Measurements from ENCODE around the gene RECK. TPM values are rescaled to one million over a fixed set of nuclear protein-coding genes. Genes with fewer than 3 reads are reported as not detected.

Gene RECK
- total RNA-seq, 2 experiments from 2014 or later: 9.3 to 9.8 TPM

DNA sequence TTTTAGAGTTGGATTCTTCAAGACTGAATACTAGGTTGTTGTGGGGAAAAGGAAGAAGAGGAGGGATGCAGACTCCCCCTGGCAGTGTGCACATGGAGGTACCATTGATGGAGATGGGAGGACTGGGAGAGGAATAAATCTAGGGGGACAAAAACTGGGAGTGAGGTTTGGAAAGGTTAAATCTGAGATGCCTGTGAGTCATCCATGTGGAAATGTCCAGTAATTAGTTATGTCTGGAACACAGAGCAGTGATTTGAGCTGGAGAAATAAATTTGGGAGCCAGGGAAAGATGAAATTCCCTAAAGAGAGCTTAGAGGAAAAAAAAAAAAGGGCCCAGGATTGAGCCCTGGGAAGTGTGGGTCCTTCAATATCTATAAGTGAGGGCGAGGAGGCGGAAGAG is 124.5 kb downstream of the RECK start:
- Histone ChIP-seq H3K36me3 (ENCODE audit: insufficient read depth, low read length) (peaks cover 29% of the 10 kb centered on the region), H3K4me3 (ENCODE audit: low read length) (no peak overlapping the region), H3K27ac (ENCODE audit: low read depth in 1 of 2, low read length in 2 of 2) (no peak overlapping the region), H3K9me3 (ENCODE audit: control insufficient read depth in 1 of 2, insufficient read depth in 1 of 2, low read length in 2 of 2) (no peaks in the 10 kb centered on the region), H3K27me3 (ENCODE audit: control insufficient read depth in 1 of 2, insufficient read depth in 2 of 2, low read length in 2 of 2) (no peaks in the 10 kb centered on the region), H3K4me1 (ENCODE audit: insufficient read depth, low read length) (peaks cover 8% of the 10 kb centered on the region)
- Mint-ChIP-seq H3K9me3 (no peaks in the 10 kb centered on the region), H3K36me3 (ENCODE audit: low read depth) (peaks cover 29% of the 10 kb centered on the region), H3K27me3 (no peaks in the 10 kb centered on the region), H3K4me3 (no peak overlapping the region), H3K4me1 (ENCODE audit: low read depth) (peaks cover 4% of the 10 kb centered on the region), H3K27ac (no peak overlapping the region)
- DNase-seq (no peak), ATAC-seq (ENCODE audit: poor library complexity) (no peak)
- ChIA-PET CTCF (no interaction called here), POLR2A (no interaction called here)
- TF ChIP-seq CTCF (IDR thresholded peaks at IDR 0.05): no peak
- intact Hi-C loops (cut with DNase I, micrococcal nuclease): loop anchor here in 1 of 2 experiments (5.0 to 10.0 kb wide), 2 partner anchors 34 to 206 kb away; partner anchors contain the start of gene OR2S2

GRCh38 chr9:36162211-36162738 is 125.6 kb downstream of the RECK start:
- intact Hi-C loops (cut with DNase I, micrococcal nuclease): loop anchor here in 1 of 2 experiments (5.0 to 10.0 kb wide), 2 partner anchors 35 to 207 kb away; partner anchors contain the start of gene OR2S2
- no peak overlapping the region for H3K4me3 Mint-ChIP-seq
- no peak overlapping the region for H3K27ac ChIP-seq (ENCODE audit: low read depth in 1 of 2, low read length in 2 of 2)
- ATAC-seq (ENCODE audit: poor library complexity) (no peak), DNase-seq (no peak)
- H3K9me3 Mint-ChIP-seq: no peaks in the 10 kb centered on the region
- H3K36me3 ChIP-seq (ENCODE audit: insufficient read depth, low read length): peaks cover 23% of the 10 kb centered on the region
- no peaks in the 10 kb centered on the region for H3K9me3 ChIP-seq (ENCODE audit: control insufficient read depth in 1 of 2, insufficient read depth in 1 of 2, low read length in 2 of 2)
- H3K27me3 Mint-ChIP-seq: no peaks in the 10 kb centered on the region
- H3K4me1 ChIP-seq (ENCODE audit: insufficient read depth, low read length): peaks cover 15% of the 10 kb centered on the region
- POLR2A ChIA-PET: no interaction called here
- TF ChIP-seq CTCF (IDR thresholded peaks at IDR 0.05): no peak
- no peak overlapping the region for H3K27ac Mint-ChIP-seq
- no peaks in the 10 kb centered on the region for H3K27me3 ChIP-seq (ENCODE audit: control insufficient read depth in 1 of 2, insufficient read depth in 2 of 2, low read length in 2 of 2)
- CTCF ChIA-PET: no interaction called here
- H3K36me3 Mint-ChIP-seq (ENCODE audit: low read depth): peaks cover 24% of the 10 kb centered on the region
- peaks cover 4% of the 10 kb centered on the region for H3K4me1 Mint-ChIP-seq (ENCODE audit: low read depth)
- H3K4me3 ChIP-seq (ENCODE audit: low read length): no peak overlapping the region

GRCh38 chr9:36163049-36163785 is 126.5 kb downstream of the RECK start:
- peaks cover 21% of the 10 kb centered on the region for H3K36me3 Mint-ChIP-seq (ENCODE audit: low read depth)
- no peak for ATAC-seq (ENCODE audit: poor library complexity)
- H3K27ac ChIP-seq (ENCODE audit: low read depth in 1 of 2, low read length in 2 of 2): no peak overlapping the region
- H3K9me3 Mint-ChIP-seq: no peaks in the 10 kb centered on the region
- peak overlapping the region; percentile 28 for H3K27ac Mint-ChIP-seq
- H3K27me3 Mint-ChIP-seq: no peaks in the 10 kb centered on the region
- ChIA-PET CTCF (interaction anchor here (0.8 to 7.5 kb wide), 4 partner anchors 15 to 62 kb away, joined by 3 to 122 read pairs (median 4); partner anchors contain the start of genes CLTA and GLIPR2), POLR2A (interaction anchor here (2.2 kb wide), 1 partner anchor 27 kb away, joined by 5 read pairs; the partner anchor contains the start of gene CLTA)
- no peak overlapping the region for H3K4me3 ChIP-seq (ENCODE audit: low read length)
- no peaks in the 10 kb centered on the region for H3K9me3 ChIP-seq (ENCODE audit: control insufficient read depth in 1 of 2, insufficient read depth in 1 of 2, low read length in 2 of 2)
- no peak overlapping the region for H3K4me3 Mint-ChIP-seq
- no peak for DNase-seq
- no peak for TF ChIP-seq CTCF (IDR thresholded peaks at IDR 0.05)
- intact Hi-C loops (cut with DNase I, micrococcal nuclease): loop anchor here in 1 of 2 experiments (5.0 to 10.0 kb wide), 2 partner anchors 36 to 208 kb away; partner anchors contain the start of gene OR2S2
- no peaks in the 10 kb centered on the region for H3K27me3 ChIP-seq (ENCODE audit: control insufficient read depth in 1 of 2, insufficient read depth in 2 of 2, low read length in 2 of 2)
- peaks cover 4% of the 10 kb centered on the region for H3K4me1 Mint-ChIP-seq (ENCODE audit: low read depth)
- H3K4me1 ChIP-seq (ENCODE audit: insufficient read depth, low read length): peaks cover 15% of the 10 kb centered on the region
- H3K36me3 ChIP-seq (ENCODE audit: insufficient read depth, low read length): peaks cover 22% of the 10 kb centered on the region
